HFFc6 (cell line): ENCODE data around the gene ZNF555. TPM values are rescaled to one million over a fixed set of nuclear protein-coding genes. Genes with fewer than 3 reads are reported as not detected.

Experiments used
- DNase-seq: peaks from one replicate; pipeline ENCODE4 v3.0.0-alpha.2; 2018
- H3K27ac Mint-ChIP-seq: 2 replicates; pipeline ENCODE4 v1.8.0; 2020; ENCODE audit warnings: mild to moderate bottlenecking, mixed read lengths
- H3K27me3 Mint-ChIP-seq: 2 replicates; pipeline ENCODE4 v1.8.0; 2021; ENCODE audit warnings: mild to moderate bottlenecking, moderate library complexity, mixed read lengths; ENCODE audit not compliant: insufficient read depth
- H3K36me3 Mint-ChIP-seq: 2 replicates; pipeline ENCODE4 v1.8.0; 2021; ENCODE audit warnings: low read depth, mixed read lengths
- H3K4me1 Mint-ChIP-seq: 2 replicates; pipeline ENCODE4 v1.8.0; 2020; ENCODE audit warnings: low read depth, mixed read lengths
- H3K4me3 Mint-ChIP-seq: 2 replicates; pipeline ENCODE4 v1.8.0; 2020; ENCODE audit warnings: mild to moderate bottlenecking, moderate library complexity, mixed read lengths
- H3K9me3 Mint-ChIP-seq: 2 replicates; pipeline ENCODE4 v1.8.0; 2020; ENCODE audit warnings: mild to moderate bottlenecking, mixed read lengths
- total RNA-seq, 6 experiments: library from RNA; stranded (reverse); fragmentation: NEBNext Ultra II Directional; extraction: Animal tissue kit (Norgen Biotek cat#: 25700); gene quantifications; 2 replicates in 1 of 6; 3 replicates in 5 of 6; pipeline ENCODE4 v1.2.3, GENCODE V29; 2021
- TF ChIP-seq, protein P1 (sequence below): fragments of 200-600 bp; sonication (generic); IDR thresholded peaks from 2 replicates; pipeline ENCODE4 v1.5.0; 2021; ENCODE audit warnings: antibody characterized with exemption, mild to moderate bottlenecking

ZNF555 gene
- total RNA-seq, 6 experiments from 2014 or later, result 3.7 to 5.6 (median 3.8) TPM

- H3K9me3 Mint-ChIP-seq, result peaks cover 76% of the 10 kb centered on the region
- no peak overlapping the region for H3K4me3 Mint-ChIP-seq
- TF ChIP-seq, protein P1, sequence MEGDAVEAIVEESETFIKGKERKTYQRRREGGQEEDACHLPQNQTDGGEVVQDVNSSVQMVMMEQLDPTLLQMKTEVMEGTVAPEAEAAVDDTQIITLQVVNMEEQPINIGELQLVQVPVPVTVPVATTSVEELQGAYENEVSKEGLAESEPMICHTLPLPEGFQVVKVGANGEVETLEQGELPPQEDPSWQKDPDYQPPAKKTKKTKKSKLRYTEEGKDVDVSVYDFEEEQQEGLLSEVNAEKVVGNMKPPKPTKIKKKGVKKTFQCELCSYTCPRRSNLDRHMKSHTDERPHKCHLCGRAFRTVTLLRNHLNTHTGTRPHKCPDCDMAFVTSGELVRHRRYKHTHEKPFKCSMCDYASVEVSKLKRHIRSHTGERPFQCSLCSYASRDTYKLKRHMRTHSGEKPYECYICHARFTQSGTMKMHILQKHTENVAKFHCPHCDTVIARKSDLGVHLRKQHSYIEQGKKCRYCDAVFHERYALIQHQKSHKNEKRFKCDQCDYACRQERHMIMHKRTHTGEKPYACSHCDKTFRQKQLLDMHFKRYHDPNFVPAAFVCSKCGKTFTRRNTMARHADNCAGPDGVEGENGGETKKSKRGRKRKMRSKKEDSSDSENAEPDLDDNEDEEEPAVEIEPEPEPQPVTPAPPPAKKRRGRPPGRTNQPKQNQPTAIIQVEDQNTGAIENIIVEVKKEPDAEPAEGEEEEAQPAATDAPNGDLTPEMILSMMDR, result no peak
- no peak overlapping the region for H3K27ac Mint-ChIP-seq
- no peaks in the 10 kb centered on the region for H3K27me3 Mint-ChIP-seq
- no peak for DNase-seq
- peaks cover 73% of the 10 kb centered on the region for H3K36me3 Mint-ChIP-seq
- no peaks in the 10 kb centered on the region for H3K4me1 Mint-ChIP-seq
Measured at GRCh38 chr19:2848616-2849015, 7.3 kb downstream of the ZNF555 start.

DNA sequence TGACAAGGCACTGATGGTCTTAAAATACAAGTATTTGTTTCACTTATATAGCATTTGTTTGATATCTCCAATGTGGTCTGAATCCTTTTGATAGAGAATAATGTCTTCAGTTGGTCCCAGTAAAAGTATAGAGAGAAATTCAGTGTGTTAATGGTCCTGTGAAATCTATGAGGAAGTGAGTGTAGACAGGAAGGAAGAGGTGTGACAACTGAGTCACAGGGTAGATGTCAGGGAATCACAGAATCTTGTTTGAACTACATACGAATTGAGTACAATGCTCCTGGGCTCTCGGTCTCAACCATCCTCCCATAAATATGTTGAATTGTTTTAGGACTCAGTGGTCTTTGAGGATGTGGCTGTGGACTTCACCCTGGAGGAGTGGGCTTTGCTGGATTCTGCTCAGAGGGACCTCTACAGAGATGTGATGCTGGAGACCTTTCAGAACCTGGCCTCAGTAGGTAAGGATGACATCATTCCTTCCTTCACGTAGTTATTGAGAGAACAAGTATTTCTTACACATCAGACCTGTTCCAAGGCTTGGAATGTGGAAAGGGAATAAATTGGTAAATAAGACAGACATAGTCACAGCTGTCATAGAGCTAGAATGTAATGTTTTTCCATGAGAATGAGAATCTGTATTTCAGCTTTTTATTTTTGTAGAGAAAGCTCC is 9.1 kb downstream of the ZNF555 start:
- Mint-ChIP-seq H3K27ac (no peak overlapping the region), H3K36me3 (peaks cover 79% of the 10 kb centered on the region), H3K4me1 (no peaks in the 10 kb centered on the region), H3K4me3 (no peak overlapping the region), H3K27me3 (no peaks in the 10 kb centered on the region), H3K9me3 (peaks cover 87% of the 10 kb centered on the region)
- DNase-seq, result no peak
- TF ChIP-seq, protein P1, result no peak

DNA sequence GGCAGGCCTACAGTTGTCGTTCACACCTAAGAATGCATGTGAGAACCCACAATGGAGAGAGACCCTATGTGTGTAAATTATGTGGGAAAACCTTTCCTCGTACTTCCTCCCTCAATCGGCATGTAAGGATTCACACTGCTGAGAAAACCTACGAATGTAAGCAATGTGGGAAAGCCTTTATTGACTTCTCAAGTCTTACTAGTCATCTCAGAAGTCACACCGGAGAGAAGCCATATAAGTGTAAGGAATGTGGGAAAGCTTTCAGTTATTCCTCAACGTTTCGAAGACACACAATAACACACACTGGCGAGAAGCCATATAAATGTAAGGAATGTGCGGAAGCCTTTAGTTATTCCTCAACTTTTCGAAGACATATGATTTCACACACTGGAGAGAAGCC is 11.3 kb downstream of the ZNF555 start:
- Mint-ChIP-seq H3K9me3 (peaks cover 91% of the 10 kb centered on the region), H3K36me3 (peaks cover 69% of the 10 kb centered on the region), H3K4me1 (no peaks in the 10 kb centered on the region), H3K27me3 (no peaks in the 10 kb centered on the region), H3K27ac (no peak overlapping the region), H3K4me3 (no peak overlapping the region)
- DNase-seq, result no peak
- TF ChIP-seq, protein P1, result no peak

DNA sequence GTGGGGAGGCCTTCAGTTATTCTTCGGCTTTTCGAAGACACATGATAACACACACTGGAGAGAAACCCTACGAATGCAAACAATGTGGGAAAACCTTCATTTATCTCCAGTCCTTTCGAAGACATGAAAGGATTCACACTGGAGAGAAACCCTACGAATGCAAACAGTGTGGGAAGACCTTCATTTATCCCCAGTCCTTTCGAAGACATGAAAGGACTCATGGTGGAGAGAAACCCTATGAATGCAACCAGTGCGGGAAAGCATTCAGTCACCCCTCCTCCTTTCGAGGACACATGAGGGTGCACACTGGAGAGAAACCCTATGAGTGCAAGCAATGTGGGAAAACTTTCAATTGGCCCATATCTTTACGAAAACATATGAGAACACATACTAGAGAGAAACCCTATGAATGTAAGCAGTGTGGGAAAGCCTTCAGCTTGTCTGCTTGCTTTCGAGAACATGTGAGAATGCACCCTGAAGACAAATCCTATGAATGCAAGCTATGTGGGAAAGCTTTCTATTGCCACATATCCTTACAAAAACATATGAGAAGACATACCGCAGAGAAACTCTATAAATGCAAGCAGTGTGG is 11.8 kb downstream of the ZNF555 start:
- no peak overlapping the region for H3K4me3 Mint-ChIP-seq
- TF ChIP-seq, protein P1, result no peak
- H3K36me3 Mint-ChIP-seq, result peaks cover 72% of the 10 kb centered on the region
- H3K27ac Mint-ChIP-seq, result no peak overlapping the region
- no peak for DNase-seq
- H3K27me3 Mint-ChIP-seq, result no peaks in the 10 kb centered on the region
- no peaks in the 10 kb centered on the region for H3K4me1 Mint-ChIP-seq
- peaks cover 94% of the 10 kb centered on the region for H3K9me3 Mint-ChIP-seq

DNA sequence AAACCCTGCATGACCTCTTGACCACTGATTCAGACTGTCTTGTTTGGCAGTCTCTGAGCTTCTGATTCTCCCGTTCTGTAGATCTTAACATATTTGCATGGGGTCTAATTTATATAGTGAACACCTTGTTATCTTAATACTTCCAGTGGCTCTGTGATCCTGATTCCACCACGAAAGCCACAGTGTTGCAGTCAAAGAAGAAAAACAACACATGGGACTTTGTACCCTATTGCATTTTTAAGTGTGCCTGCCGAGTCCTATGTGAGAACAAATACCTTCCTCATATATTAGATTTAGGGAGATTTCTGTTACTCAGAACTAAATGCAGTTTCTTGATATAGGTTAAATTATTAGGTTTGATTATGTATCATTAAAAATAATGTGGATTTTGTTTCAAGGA is 13.6 kb downstream of the ZNF555 start:
- no peaks in the 10 kb centered on the region for H3K27me3 Mint-ChIP-seq
- H3K27ac Mint-ChIP-seq, result no peak overlapping the region
- H3K4me3 Mint-ChIP-seq, result no peak overlapping the region
- peaks cover 94% of the 10 kb centered on the region for H3K9me3 Mint-ChIP-seq
- DNase-seq, result no peak
- peaks cover 74% of the 10 kb centered on the region for H3K36me3 Mint-ChIP-seq
- no peaks in the 10 kb centered on the region for H3K4me1 Mint-ChIP-seq
- TF ChIP-seq, protein P1, result no peak
